Stomach (tissue), 9 donors: Measurements from ENCODE around the gene RSRC2. TPM values are rescaled to one million over a fixed set of nuclear protein-coding genes. Genes with fewer than 3 reads are reported as not detected.
"Not testable (repeated sequence)": the region's sequence is repeated elsewhere in the genome, so short reads cannot be mapped to it uniquely, and the experiment has no call there.

Experiments
- DNase-seq, 2 donors: peaks; one replicate each; pipeline versions ENCODE4 v3.0.0 to v3.0.0-alpha.2; 2013 to 2019
- H3K27ac ChIP-seq, 5 donors: fragments of 200-600 bp in 4 of 5; sonication (generic) in 4 of 5; one replicate each; pipeline ENCODE4 v1.5.1; 2013 to 2019; ENCODE audit warnings: mild to moderate bottlenecking in 1 of 5, moderate library complexity in 1 of 5
- H3K27me3 ChIP-seq, 3 donors: fragments of 200-600 bp; sonication (generic); one replicate each; pipeline ENCODE4 v1.5.1; 2017 to 2019; ENCODE audit warnings: mixed run types in 1 of 3
- H3K36me3 ChIP-seq, 4 donors: fragments of 200-600 bp; sonication (generic); 1 replicate in 3 of 4; 2 replicates in 1 of 4; pipeline ENCODE4 v1.5.1; 2016 to 2019
- H3K4me1 ChIP-seq, 4 donors: fragments of 200-600 bp; sonication (generic); one replicate each; pipeline ENCODE4 v1.5.1; 2016 to 2019
- H3K4me3 ChIP-seq, 4 donors: fragments of 200-600 bp; sonication (generic) in 3 of 4; one replicate each; pipeline ENCODE4 v1.5.1; 2016 to 2019; ENCODE audit warnings: mild to moderate bottlenecking in 1 of 4
- H3K9me3 ChIP-seq, 4 donors: fragments of 200-600 bp; sonication (generic); one replicate each; pipeline ENCODE4 v1.5.1; 2016 to 2019
- EP300 ChIP-seq: sonication (generic); formaldehyde crosslinking; IDR thresholded peaks from one replicate; pipeline ENCODE4 v1.6.1; 2017; ENCODE audit warnings: antibody characterized with exemption
- POLR2A ChIP-seq, 4 donors: fragments of 450-650 bp; IDR thresholded peaks; one replicate each; pipeline ENCODE4 v1.6.1; 2016; ENCODE audit warnings: antibody characterized with exemption in 4 of 4, control low read depth in 2 of 4, mild to moderate bottlenecking in 1 of 4, moderate library complexity in 1 of 4
- POLR2AphosphoS5 ChIP-seq, 3 donors: sonication (generic); formaldehyde crosslinking; IDR thresholded peaks; one replicate each; pipeline ENCODE4 v1.6.1; 2016; ENCODE audit warnings: antibody characterized with exemption in 3 of 3
- WGBS, 5 donors: extraction: QIAGEN DNeasy Blood & Tissue Kit in 3 of 5; methylation state at CpG; one replicate each; pipeline versions ENCODE4 v1.1.5 to v1.1.7; 2013 to 2018; 5-methylcytosine and 5-hydroxymethylcytosine counted together
- intact Hi-C: fragments of 100-400 bp; cut with DNase I; formaldehyde crosslinking; loops from one replicate; pipeline ENCODE4 v1.15.1; 2023; ENCODE audit warnings: low total_unique reads
- polyA plus RNA-seq, 3 donors: library from polyadenylated mRNA; stranded (reverse); fragments of 200-250 nt; gene quantifications; one replicate each; pipeline ENCODE4 v1.2.3, GENCODE V29; 2013
- total RNA-seq, 5 donors: library from RNA; depleted of rRNA; stranded (reverse); fragments of >200 nt; gene quantifications; one replicate each; pipeline versions ENCODE4 v1.1.0 to v1.2.3, GENCODE V29; 2014 to 2016
- TF ChIP-seq, protein P1 (sequence below), 7 experiments: fragments of 450-650 bp in 4 of 7; fragments of 200-600 bp in 3 of 7; sonication (generic) in 3 of 7; IDR thresholded peaks; one replicate each; pipeline ENCODE4 v1.5.1; 2016 to 2019; ENCODE audit warnings: antibody characterized with exemption in 7 of 7, control low read depth in 2 of 7, mild to moderate bottlenecking in 1 of 7
- donor health status: healthy with polysubstance abuse.
- donor health status: Bipolar disorder and iron deficiency.
- donor health status: healthy.

The RSRC2 gene
- total and polyA plus RNA-seq, 8 donors = 28.0 to 234 (median 55.2) TPM

- H3K4me3 ChIP-seq = no peak overlapping the region
- WGBS, 5 donors = 84 to 92% (median 89%) methylated on average over 3 of the region's 3 CpGs
- TF ChIP-seq EP300 = no peak
- peaks cover 40 to 62% (median 56%) of the 10 kb centered on the region in 4 donors for H3K36me3 ChIP-seq
- peaks cover 19 to 25% (median 22%) of the 10 kb centered on the region in 4 donors for H3K4me1 ChIP-seq
- DNase-seq = no peak
- no peak overlapping the region for H3K27ac ChIP-seq
- H3K27me3 ChIP-seq = no peaks in the 10 kb centered on the region
- intact Hi-C loops = no loop called here
- H3K9me3 ChIP-seq = no peaks in the 10 kb centered on the region
Measured at GRCh38 chr12:122503147-122503751, 23.5 kb downstream of the RSRC2 start.

DNA sequence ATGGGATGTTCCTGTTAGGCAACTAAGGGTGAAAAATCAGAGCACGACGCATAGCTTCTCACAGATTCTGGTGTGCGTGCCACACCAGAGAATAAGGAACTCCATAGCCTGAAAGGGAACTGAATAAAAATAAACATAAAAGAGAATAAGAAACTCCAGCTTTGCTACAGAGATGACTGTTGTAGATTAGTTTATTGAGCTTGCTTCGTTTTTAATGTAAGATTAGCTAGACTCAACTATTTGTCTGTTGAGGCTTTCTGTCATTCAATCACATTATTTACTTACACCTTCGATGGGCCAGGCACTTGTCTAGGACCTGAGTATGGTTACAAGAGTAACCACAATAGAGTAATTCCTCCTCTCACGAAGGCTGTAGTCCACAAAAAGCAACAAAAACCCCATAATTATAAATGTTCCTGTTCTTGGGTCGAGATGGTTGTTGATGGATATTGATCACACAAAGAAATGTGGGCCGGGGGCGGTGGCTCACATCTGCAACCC is 25.2 kb downstream of the RSRC2 start:
- H3K4me3 ChIP-seq = peak overlapping the region; percentile 64 to 92 (median 86)
- WGBS, 5 donors = 74 to 84% (median 78%) methylated on average over 9 of the region's 9 CpGs
- H3K27ac ChIP-seq = peak overlapping the region; percentile 40 to 100 (median 99)
- no peaks in the 10 kb centered on the region for H3K27me3 ChIP-seq
- DNase-seq = no peak
- no peaks in the 10 kb centered on the region for H3K9me3 ChIP-seq
- intact Hi-C loops = no loop called here
- peaks cover 23 to 42% (median 38%) of the 10 kb centered on the region in 4 donors for H3K4me1 ChIP-seq
- TF ChIP-seq EP300 (no peak), POLR2AphosphoS5 (IDR thresholded peaks at IDR 0.05) (no peak), POLR2A (IDR thresholded peaks at IDR 0.05) (no peak)
- TF ChIP-seq, protein P1, sequence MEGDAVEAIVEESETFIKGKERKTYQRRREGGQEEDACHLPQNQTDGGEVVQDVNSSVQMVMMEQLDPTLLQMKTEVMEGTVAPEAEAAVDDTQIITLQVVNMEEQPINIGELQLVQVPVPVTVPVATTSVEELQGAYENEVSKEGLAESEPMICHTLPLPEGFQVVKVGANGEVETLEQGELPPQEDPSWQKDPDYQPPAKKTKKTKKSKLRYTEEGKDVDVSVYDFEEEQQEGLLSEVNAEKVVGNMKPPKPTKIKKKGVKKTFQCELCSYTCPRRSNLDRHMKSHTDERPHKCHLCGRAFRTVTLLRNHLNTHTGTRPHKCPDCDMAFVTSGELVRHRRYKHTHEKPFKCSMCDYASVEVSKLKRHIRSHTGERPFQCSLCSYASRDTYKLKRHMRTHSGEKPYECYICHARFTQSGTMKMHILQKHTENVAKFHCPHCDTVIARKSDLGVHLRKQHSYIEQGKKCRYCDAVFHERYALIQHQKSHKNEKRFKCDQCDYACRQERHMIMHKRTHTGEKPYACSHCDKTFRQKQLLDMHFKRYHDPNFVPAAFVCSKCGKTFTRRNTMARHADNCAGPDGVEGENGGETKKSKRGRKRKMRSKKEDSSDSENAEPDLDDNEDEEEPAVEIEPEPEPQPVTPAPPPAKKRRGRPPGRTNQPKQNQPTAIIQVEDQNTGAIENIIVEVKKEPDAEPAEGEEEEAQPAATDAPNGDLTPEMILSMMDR (IDR thresholded peaks at IDR 0.05) = no peak
- H3K36me3 ChIP-seq = peaks cover 23 to 49% (median 46%) of the 10 kb centered on the region in 4 donors

- H3K4me3 ChIP-seq = peak within 1 kb of the TSS; percentile 64 to 92 (median 86)
- H3K36me3 ChIP-seq = peaks cover 16 to 47% (median 42%) of the 10 kb centered on the region in 4 donors
- 2 to 4% (median 3%) methylated on average over 30 to 52 of the region's 52 CpGs for WGBS, 5 donors
Measured at GRCh38 chr12:122500685-122501488, 25.8 kb downstream of the RSRC2 start, which contains the start of gene ZCCHC8. Gene ZCCHC8 (minus strand): TSS chr12:122500932. CDS start chr12:122500840, 92 bp downstream.

DNA sequence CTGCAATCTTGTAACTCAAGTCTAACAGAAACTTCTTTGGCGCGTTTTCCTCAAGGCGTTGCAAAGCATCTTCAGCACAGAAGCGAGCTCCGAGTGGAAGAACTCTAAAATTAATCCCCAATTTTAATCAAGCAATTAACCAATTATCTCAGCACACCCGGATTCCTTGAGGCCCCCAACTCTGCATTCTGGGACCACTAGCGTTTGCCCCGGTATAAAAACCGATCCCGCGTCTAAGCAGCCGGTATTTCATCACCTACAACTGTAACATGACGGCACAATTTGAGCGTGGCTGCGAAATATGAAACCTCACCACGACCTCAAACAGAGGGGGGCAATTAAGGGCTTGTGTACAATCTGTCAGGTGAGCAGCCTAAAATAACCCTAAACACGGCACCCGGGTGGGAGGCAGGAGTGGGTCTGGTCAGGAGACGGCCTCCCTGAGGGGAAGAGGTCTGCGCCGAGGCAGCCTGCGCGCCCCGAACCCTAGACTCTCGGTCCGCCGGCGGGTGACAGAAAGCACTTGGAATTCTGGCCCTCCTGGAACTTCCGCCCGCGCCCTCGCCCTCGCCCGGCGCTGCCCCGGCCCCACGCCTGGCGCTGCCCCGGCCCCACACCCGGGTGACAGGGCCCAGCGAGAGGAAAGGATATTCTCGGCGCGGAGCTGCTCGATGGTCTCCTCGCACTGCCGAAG is 26.6 kb downstream of the RSRC2 start:
- Histone ChIP-seq H3K9me3 (no peaks in the 10 kb centered on the region), H3K4me1 (peaks cover 23 to 50% (median 40%) of the 10 kb centered on the region in 4 donors), H3K36me3 (peaks cover 9 to 46% (median 42%) of the 10 kb centered on the region in 4 donors), H3K27me3 (no peaks in the 10 kb centered on the region), H3K27ac (peak overlapping the region; percentile 93 to 100 (median 99)), H3K4me3 (peak overlapping the region; percentile 64 to 92 (median 86))
- intact Hi-C loops = no loop called here
- 0 to 2% (median 0%) methylated on average over 16 to 47 of the region's 47 CpGs for WGBS, 5 donors
- peak; percentile 54 to 87 for DNase-seq
- no peak for TF ChIP-seq EP300
- peak in 1 of 3 donors; percentile 19 for TF ChIP-seq POLR2AphosphoS5 (IDR thresholded peaks at IDR 0.05)

More at GRCh38 chr12:122500685-122501488, 25.8 kb downstream of the RSRC2 start, which contains the start of gene ZCCHC8:
- Histone ChIP-seq H3K27me3 (no peaks in the 10 kb centered on the region), H3K9me3 (no peaks in the 10 kb centered on the region), H3K4me1 (peaks cover 23 to 45% (median 40%) of the 10 kb centered on the region in 4 donors), H3K27ac (peak within 1 kb of the TSS; percentile 93 to 100 (median 99))
- peak; percentile 97 to 99 for DNase-seq
- intact Hi-C loops = no loop called here
- TF ChIP-seq, protein P1 (IDR thresholded peaks at IDR 0.05) = peak in 2 of 7 experiments; percentile 17 to 53
- TF ChIP-seq EP300 (no peak), POLR2AphosphoS5 (IDR thresholded peaks at IDR 0.05) (peak; percentile 95 to 98 (median 95)), POLR2A (IDR thresholded peaks at IDR 0.05) (peak in 2 of 4 donors; percentile 94 to 95)

DNA sequence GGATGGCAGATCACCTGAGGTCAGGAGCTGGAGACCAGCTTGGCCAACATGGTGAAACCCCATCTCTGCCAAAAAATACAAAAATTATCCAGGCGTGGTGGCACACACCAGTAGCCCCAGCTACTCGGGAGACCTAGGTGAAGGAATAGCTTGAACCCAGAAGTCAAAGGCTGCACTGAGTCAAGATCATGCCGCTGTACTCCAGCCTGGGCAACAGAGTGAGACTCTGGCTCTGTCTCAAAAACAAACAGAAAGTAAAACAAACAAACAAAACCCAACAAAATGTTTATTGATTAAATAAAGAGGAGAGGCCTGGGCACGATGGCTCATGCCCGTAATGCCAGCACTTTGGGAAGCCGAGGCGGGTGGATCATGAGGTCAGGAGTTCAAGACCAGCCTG is 31.5 kb downstream of the RSRC2 start:
- TF ChIP-seq POLR2AphosphoS5 (IDR thresholded peaks at IDR 0.05) (no peak), POLR2A (IDR thresholded peaks at IDR 0.05) (no peak)
- TF ChIP-seq, protein P1 (IDR thresholded peaks at IDR 0.05) = no peak
- intact Hi-C loops = no loop called here
- Histone ChIP-seq H3K27ac (no peak overlapping the region), H3K4me3 (no peak overlapping the region), H3K36me3 (peaks cover 10 to 68% (median 61%) of the 10 kb centered on the region in 4 donors), H3K27me3 (no peaks in the 10 kb centered on the region), H3K4me1 (peaks cover 18 to 51% (median 36%) of the 10 kb centered on the region in 4 donors), H3K9me3 (no peaks in the 10 kb centered on the region)
- WGBS, 5 donors = 70 to 93% (median 87%) methylated on average over 7 of the region's 7 CpGs
- no peak for DNase-seq

DNA sequence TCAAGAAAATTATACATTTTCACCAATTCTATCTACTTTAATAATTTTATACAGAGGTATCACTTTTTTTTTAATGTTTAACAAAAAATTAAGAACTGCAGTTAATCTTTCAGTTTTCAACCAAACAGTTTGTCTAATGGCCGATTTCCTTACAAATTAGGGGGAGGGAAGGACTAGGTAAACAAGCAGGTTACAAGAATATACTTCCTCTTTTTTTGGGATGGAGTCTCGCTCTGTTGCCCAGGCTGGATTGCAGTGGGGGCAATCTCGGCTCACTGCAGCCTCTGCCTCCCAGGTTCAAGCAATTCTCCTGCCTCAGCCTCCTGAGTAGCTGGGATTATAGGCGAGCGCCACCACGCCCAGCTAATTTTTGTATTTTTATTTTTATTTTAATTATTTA is 33.5 kb downstream of the RSRC2 start:
- H3K4me3 ChIP-seq, H3K27me3 ChIP-seq, DNase-seq, intact Hi-C loops, H3K27ac ChIP-seq, H3K9me3 ChIP-seq: not testable (repeated sequence)
- WGBS, 5 donors = 72 to 96% (median 81%) methylated on average over 6 of the region's 6 CpGs
- Histone ChIP-seq H3K36me3 (peaks cover 21 to 89% (median 81%) of the 10 kb centered on the region in 4 donors), H3K4me1 (peaks cover 4 to 43% (median 28%) of the 10 kb centered on the region in 4 donors)
